HCT116 (cell line): Measurements from ENCODE around the gene CTTNBP2. TPM values are rescaled to one million over a fixed set of nuclear protein-coding genes. Genes with fewer than 3 reads are reported as not detected.

ENCODE experiments used
- ATAC-seq: fragments of 200-7000 bp; cut with Tn5 transposase; 2 replicates; pipeline ENCODE4 v1.9.1; 2020; ENCODE audit warnings: mild to moderate bottlenecking, moderate library complexity
- BruUV-seq: library from RNA; stranded (reverse); fragments of 400-500 nt; replicated peaks from 2 replicates; lab custom pipeline; 2021; lab: Mats Ljungman, UMichigan
- CTCF ChIA-PET: fragments of 300-600 bp; sonication (Branson Sonifier 250); formaldehyde crosslinking; loops from one replicate; lab custom pipeline; 2021; ENCODE audit warnings: antibody characterized with exemption; lab: Charles Lee
- POLR2A ChIA-PET: fragments of 300-600, 350-600 bp; sonication (Branson Sonifier 250); formaldehyde crosslinking; loops from one replicate; lab custom pipeline; 2021; ENCODE audit warnings: antibody characterized with exemption; lab: Charles Lee
- RAD21 ChIA-PET, 2 experiments: fragments of 300-600 bp; sonication (Branson Sonifier 250); formaldehyde crosslinking; loops; one replicate each; lab custom pipeline; 2023; ENCODE audit warnings: low total read pairs in 2 of 2; ENCODE audit not compliant: uncharacterized antibody in 2 of 2, unreplicated experiment in 2 of 2, low non-redundant PET in 1 of 2; lab: Charles Lee
- DNase-seq: peaks from one replicate; pipeline ENCODE4 v3.0.0-alpha.2; 2010; ENCODE audit warnings: low read depth, low spot score
- H2AFZ ChIP-seq: fragments of 200-600 bp; shearing (Covaris generic), sonication (generic); 2 replicates; pipeline ENCODE4 v1.6.1; 2017; ENCODE audit warnings: low read depth, mixed run types, mixed read lengths, antibody characterized with exemption, low read length; ENCODE audit not compliant: poor library complexity, severe bottlenecking
- H3K27ac ChIP-seq: 2 replicates; pipeline ENCODE4 v1.5.1; 2012; ENCODE audit warnings: low read depth, low read length
- H3K27me3 ChIP-seq: fragments of 200-600 bp; sonication (generic); 2 replicates; pipeline ENCODE4 v1.6.1; 2016; ENCODE audit warnings: mixed run types, low read length, mixed read lengths; ENCODE audit not compliant: insufficient read depth
- H3K36me3 ChIP-seq, 2 experiments: fragments of 200-500 bp in 1 of 2; fragments of 200-600 bp in 1 of 2; sonication (Bioruptor generic) in 1 of 2; sonication (generic) in 1 of 2; 2 replicates each; pipeline versions ENCODE4 v1.5.1 to v1.6.1; 2014 to 2016; ENCODE audit warnings: low read length in 2 of 2, inconsistent platforms in 1 of 2, mixed read lengths in 1 of 2, mixed run types in 1 of 2; ENCODE audit not compliant: insufficient read depth in 2 of 2, control insufficient read depth in 1 of 2
- H3K4me1 ChIP-seq, 2 experiments: fragments of 200-600 bp in 1 of 2; sonication (generic) in 1 of 2; 2 replicates each; pipeline versions ENCODE4 v1.5.1 to v1.6.1; 2012 to 2017; ENCODE audit warnings: low read length in 2 of 2, inconsistent platforms in 1 of 2, mild to moderate bottlenecking in 1 of 2, mixed read lengths in 1 of 2, mixed run types in 1 of 2, moderate library complexity in 1 of 2; ENCODE audit not compliant: insufficient read depth in 2 of 2, control insufficient read depth in 1 of 2
- H3K4me2 ChIP-seq: fragments of 200-600 bp; sonication (generic); 2 replicates; pipeline ENCODE4 v1.6.1; 2017; ENCODE audit warnings: mixed run types, low read length, mixed read lengths
- H3K4me3 ChIP-seq, 2 experiments: fragments of 200-600 bp in 1 of 2; sonication (generic) in 1 of 2; replicated peaks in 1 of 2; 2 replicates each; pipeline ENCODE4 v1.5.1; 2011 to 2016; ENCODE audit warnings: low read length in 2 of 2, control low read depth in 1 of 2, low read depth in 1 of 2, mild to moderate bottlenecking in 1 of 2, mixed read lengths in 1 of 2, mixed run types in 1 of 2
- H3K79me2 ChIP-seq: fragments of 200-600 bp; sonication (generic); 2 replicates; pipeline ENCODE4 v1.6.1; 2017; ENCODE audit warnings: mild to moderate bottlenecking, mixed run types, low read length, moderate library complexity, mixed read lengths; ENCODE audit not compliant: insufficient read depth
- H3K9ac ChIP-seq: fragments of 200-600 bp; sonication (generic); 2 replicates; pipeline ENCODE4 v1.6.1; 2016; ENCODE audit warnings: low read length, mixed read lengths
- H3K9me2 ChIP-seq: fragments of 200-600 bp; sonication (generic), shearing (Covaris generic); 2 replicates; pipeline ENCODE4 v1.6.1; 2017; ENCODE audit warnings: mixed run types, mild to moderate bottlenecking, moderate library complexity; ENCODE audit not compliant: insufficient read depth
- H3K9me3 ChIP-seq, 2 experiments: fragments of 200-500 bp in 1 of 2; fragments of 200-600 bp in 1 of 2; sonication (Bioruptor generic) in 1 of 2; sonication (generic) in 1 of 2; 2 replicates each; pipeline ENCODE4 v1.6.1; 2014 to 2017; ENCODE audit warnings: low read length in 2 of 2, mixed read lengths in 2 of 2, inconsistent platforms in 1 of 2, low read depth in 1 of 2, mild to moderate bottlenecking in 1 of 2, mixed run types in 1 of 2, moderate library complexity in 1 of 2; ENCODE audit not compliant: control insufficient read depth in 1 of 2, insufficient read depth in 1 of 2
- H4K20me1 ChIP-seq: fragments of 200-600 bp; sonication (generic), shearing (Covaris generic); 2 replicates; pipeline ENCODE4 v1.6.1; 2017; ENCODE audit warnings: mixed run types, mild to moderate bottlenecking, moderate library complexity; ENCODE audit not compliant: insufficient read depth
- ATF3 ChIP-seq: IDR thresholded peaks from 2 replicates; pipeline ENCODE4 v1.6.1; 2012
- CBX3 ChIP-seq: IDR thresholded peaks from 2 replicates; pipeline ENCODE4 v1.6.1; 2012; ENCODE audit warnings: low read depth
- EGR1 ChIP-seq: IDR thresholded peaks from 2 replicates; pipeline ENCODE4 v1.6.1; 2012; ENCODE audit warnings: low read depth
- FOSL1 ChIP-seq: IDR thresholded peaks from 2 replicates; pipeline ENCODE4 v1.6.1; 2012; ENCODE audit warnings: low read depth
- JUND ChIP-seq: IDR thresholded peaks from 2 replicates; pipeline ENCODE4 v1.6.1; 2012
- POLR2A ChIP-seq: IDR thresholded peaks from 2 replicates; pipeline ENCODE4 v1.7.0; 2011; ENCODE audit warnings: borderline replicate concordance; ENCODE audit not compliant: insufficient read depth, insufficient read length; ENCODE audit errors: extremely low read depth
- POLR2AphosphoS5 ChIP-seq: IDR thresholded peaks from 2 replicates; pipeline ENCODE4 v1.6.1; 2011; ENCODE audit warnings: mild to moderate bottlenecking, low read depth, low read length, moderate library complexity
- RAD21 ChIP-seq: IDR thresholded peaks from 2 replicates; pipeline ENCODE4 v1.6.1; 2012; ENCODE audit warnings: low read depth, mild to moderate bottlenecking
- SP1 ChIP-seq: IDR thresholded peaks from 2 replicates; pipeline ENCODE4 v1.6.1; 2012; ENCODE audit warnings: low read depth
- YY1 ChIP-seq: IDR thresholded peaks from 2 replicates; pipeline ENCODE4 v1.6.1; 2011; ENCODE audit warnings: low read length, low read depth, moderate library complexity, mild to moderate bottlenecking; ENCODE audit not compliant: insufficient replicate concordance; ENCODE audit errors: extremely low read depth
- ZNF274 ChIP-seq: fragments of 200-500 bp; sonication (Bioruptor generic); IDR thresholded peaks from 2 replicates; pipeline ENCODE4 v1.6.1; 2014; ENCODE audit warnings: mild to moderate bottlenecking, low read depth, low read length, inconsistent platforms
- intact Hi-C: fragments of 100-400 bp; cut with micrococcal nuclease; formaldehyde crosslinking; loops from 2 replicates; pipeline ENCODE4 v1.10.0; 2022
- total RNA-seq: library from RNA; stranded (reverse); gene quantifications from one replicate; pipeline ENCODE4 v1.2.1, GENCODE V29; 2021; ENCODE audit not compliant: unreplicated experiment

The CTTNBP2 gene
- total RNA-seq, 1 experiment from 2014 or later = 5.4 TPM

- no peak overlapping the region for H3K4me2 ChIP-seq
- no peak overlapping the region for H3K27ac ChIP-seq
- no peaks in the 10 kb centered on the region for H3K4me1 ChIP-seq
- POLR2A ChIA-PET = no interaction called here
- TF ChIP-seq POLR2A = no peak
- TF ChIP-seq RAD21 = no peak
- 0 out of 2 replicates have a peak, but pooled peaks have one; percentile 12 for TF ChIP-seq ATF3
- no peak for TF ChIP-seq JUND
- TF ChIP-seq YY1 = no peak
- DNase-seq (no peak), ATAC-seq (no peak)
- RAD21 ChIA-PET = no interaction called here
- no peaks in the 10 kb centered on the region for H3K9me3 ChIP-seq
- BruUV-seq = no TSS peak
- no peaks in the 10 kb centered on the region for H3K79me2 ChIP-seq
- no peak overlapping the region for H3K4me3 ChIP-seq
- H3K9ac ChIP-seq = no peak overlapping the region
- intact Hi-C loops = no loop called here
- no peaks in the 10 kb centered on the region for H3K27me3 ChIP-seq
- H4K20me1 ChIP-seq = no peaks in the 10 kb centered on the region
- H2AFZ ChIP-seq = no peak overlapping the region
- no peaks in the 10 kb centered on the region for H3K9me2 ChIP-seq
- CTCF ChIA-PET = no interaction called here
- H3K36me3 ChIP-seq = no peaks in the 10 kb centered on the region
Observed at GRCh38 chr7:117707080-117707479, 166.2 kb downstream of the CTTNBP2 start.

GRCh38 chr7:117706210-117706609 lies 167.0 kb downstream of the CTTNBP2 start:
- no peak overlapping the region for H3K4me3 ChIP-seq
- POLR2A ChIA-PET = no interaction called here
- H3K9me3 ChIP-seq = no peaks in the 10 kb centered on the region
- RAD21 ChIA-PET = no interaction called here
- no TSS peak for BruUV-seq
- no peak overlapping the region for H3K9ac ChIP-seq
- no peaks in the 10 kb centered on the region for H3K4me1 ChIP-seq
- no peaks in the 10 kb centered on the region for H4K20me1 ChIP-seq
- ATAC-seq (no peak), DNase-seq (no peak)
- H3K79me2 ChIP-seq = no peaks in the 10 kb centered on the region
- no peak overlapping the region for H2AFZ ChIP-seq
- H3K27me3 ChIP-seq = no peaks in the 10 kb centered on the region
- TF ChIP-seq EGR1 = no peak
- no peak for TF ChIP-seq FOSL1
- TF ChIP-seq POLR2AphosphoS5 = no peak
- TF ChIP-seq JUND = no peak
- no peak for TF ChIP-seq ZNF274
- no peak for TF ChIP-seq SP1
- no peak for TF ChIP-seq CBX3
- no peaks in the 10 kb centered on the region for H3K9me2 ChIP-seq
- H3K36me3 ChIP-seq = no peaks in the 10 kb centered on the region
- H3K4me2 ChIP-seq = no peak overlapping the region
- CTCF ChIA-PET = no interaction called here
- H3K27ac ChIP-seq = no peak overlapping the region
- intact Hi-C loops = no loop called here
